SK-N-SH (cell line): Measurements from ENCODE around the gene PCSK2.

ENCODE experiments used
- CTCF ChIP-seq: fragments of 200-600 bp; sonication (generic); IDR thresholded peaks from 2 replicates; pipeline ENCODE4 v1.6.1; 2017; ENCODE audit warnings: antibody characterized with exemption, mild to moderate bottlenecking, moderate library complexity
- ELF1 ChIP-seq: IDR thresholded peaks from 2 replicates; pipeline ENCODE4 v1.4.0; 2012
- EP300 ChIP-seq, 2 experiments: IDR thresholded peaks; 2 replicates each; pipeline versions ENCODE4 v1.4.0 to v1.6.1; 2012; ENCODE audit warnings: borderline replicate concordance in 1 of 2, low read depth in 1 of 2, low read length in 1 of 2
- EZH2phosphoT487 ChIP-seq: fragments of 200-600 bp; sonication (generic); IDR thresholded peaks from 2 replicates; pipeline ENCODE4 v1.6.1; 2017; ENCODE audit warnings: low read depth, mixed run types, mild to moderate bottlenecking, antibody characterized with exemption, moderate library complexity, borderline replicate concordance
- FOXM1 ChIP-seq: IDR thresholded peaks from 2 replicates; pipeline ENCODE4 v1.4.0; 2012; ENCODE audit warnings: low read depth, mild to moderate bottlenecking
- GABPA ChIP-seq: IDR thresholded peaks from 2 replicates; pipeline ENCODE4 v1.4.0; 2012; ENCODE audit warnings: low read depth, mild to moderate bottlenecking
- PBX3 ChIP-seq: IDR thresholded peaks from 2 replicates; pipeline ENCODE4; 2012
- RAD21 ChIP-seq: IDR thresholded peaks from 2 replicates; pipeline ENCODE4 v1.6.1; 2012; ENCODE audit warnings: mild to moderate bottlenecking, low read length
- RFX5 ChIP-seq: IDR thresholded peaks from 2 replicates; pipeline ENCODE4 v1.6.1; 2012; ENCODE audit warnings: mild to moderate bottlenecking, improper control_type of control experiment, low read length
- TEAD4 ChIP-seq: IDR thresholded peaks from 2 replicates; pipeline ENCODE4 v1.4.0; 2012; ENCODE audit warnings: mild to moderate bottlenecking, borderline replicate concordance; ENCODE audit not compliant: insufficient read depth
- YY1 ChIP-seq: IDR thresholded peaks from 2 replicates; pipeline ENCODE4 v1.4.0; 2012; ENCODE audit warnings: low read depth, mild to moderate bottlenecking

GRCh38 chr20:17439616-17440296 lies 212.9 kb downstream of the PCSK2 start:
- TF ChIP-seq ELF1 (no peak), CTCF (no peak), GABPA (no peak), RAD21 (no peak), EP300 (IDR thresholded peaks at IDR 0.05; ENCODE audit: borderline replicate concordance in 1 of 2, low read depth in 1 of 2, low read length in 1 of 2) (no peak), PBX3 (no peak), FOXM1 (no peak), EZH2phosphoT487 (no peak), YY1 (no peak), RFX5 (no peak), TEAD4 (no peak)
